Globus pallidus (tissue), 1 donor: ENCODE measurements around the gene COLGALT1.
"Not testable (repeated sequence)": the region's sequence is repeated elsewhere in the genome, so short reads cannot be mapped to it uniquely, and the experiment has no call there.

Source experiments
- DNase-seq: peaks from one replicate; pipeline ENCODE4 v3.0.0-alpha.2; 2015; ENCODE audit warnings: low spot score

Gene COLGALT1

DNA sequence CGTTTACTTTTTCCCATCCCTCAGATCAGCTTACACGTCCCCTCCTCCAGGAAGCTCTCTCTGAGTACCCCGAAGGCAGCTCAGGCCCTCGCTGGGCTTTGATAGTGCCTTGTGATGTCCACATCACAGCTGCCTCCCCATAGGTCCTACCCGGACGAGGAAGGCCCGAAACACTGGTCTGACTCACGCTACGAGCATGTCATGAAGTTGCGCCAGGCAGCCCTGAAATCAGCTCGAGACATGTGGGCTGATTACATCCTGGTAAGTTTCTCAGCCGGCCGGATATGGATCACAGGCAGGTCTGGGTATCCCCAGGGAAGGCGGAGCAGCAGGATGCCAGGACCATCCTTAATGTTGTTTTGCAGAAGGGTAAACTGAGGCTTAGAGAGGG is 4.8 kb downstream of the COLGALT1 start:
- no peak for DNase-seq

DNA sequence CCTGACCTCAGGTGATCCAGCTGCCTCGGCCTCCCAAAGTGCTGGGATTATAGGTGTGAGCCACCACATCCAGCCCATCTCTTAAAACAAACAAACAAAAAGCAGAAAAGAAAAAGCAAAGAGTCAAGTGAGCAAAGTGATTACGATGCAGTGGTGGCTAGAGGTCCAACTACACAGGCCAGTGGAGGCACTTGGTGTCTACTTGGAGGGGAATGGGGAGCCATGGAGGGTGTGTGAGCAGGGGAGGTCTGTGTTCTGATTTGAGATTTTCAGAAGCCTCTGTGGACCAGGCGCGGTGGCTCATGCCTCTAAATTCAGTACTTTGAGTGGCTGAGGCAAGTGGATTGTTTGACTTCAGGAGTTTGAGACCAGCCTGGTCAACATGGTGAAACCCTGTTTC is 6.6 kb downstream of the COLGALT1 start:
- DNase-seq, result no peak

DNA sequence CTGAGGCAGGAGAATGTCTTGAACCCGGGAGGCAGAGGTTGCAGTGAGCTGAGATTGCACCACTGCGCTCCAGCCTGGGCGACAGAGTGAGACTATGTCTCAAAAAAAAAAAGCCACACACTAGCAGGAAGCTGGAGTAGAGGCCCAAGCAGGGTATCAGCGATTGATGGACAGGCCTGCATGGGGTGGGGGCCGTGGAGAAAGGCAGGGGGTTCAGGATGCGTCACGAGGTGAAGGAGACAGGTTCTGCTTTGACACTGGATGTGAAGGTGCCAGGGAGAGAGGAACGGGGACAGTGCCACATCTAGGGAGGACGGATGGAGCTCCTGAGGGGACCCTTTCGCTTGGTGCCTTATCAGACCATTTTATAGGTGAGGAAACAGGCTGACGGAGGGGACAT is 7.1 kb downstream of the COLGALT1 start:
- DNase-seq, result no peak

DNA sequence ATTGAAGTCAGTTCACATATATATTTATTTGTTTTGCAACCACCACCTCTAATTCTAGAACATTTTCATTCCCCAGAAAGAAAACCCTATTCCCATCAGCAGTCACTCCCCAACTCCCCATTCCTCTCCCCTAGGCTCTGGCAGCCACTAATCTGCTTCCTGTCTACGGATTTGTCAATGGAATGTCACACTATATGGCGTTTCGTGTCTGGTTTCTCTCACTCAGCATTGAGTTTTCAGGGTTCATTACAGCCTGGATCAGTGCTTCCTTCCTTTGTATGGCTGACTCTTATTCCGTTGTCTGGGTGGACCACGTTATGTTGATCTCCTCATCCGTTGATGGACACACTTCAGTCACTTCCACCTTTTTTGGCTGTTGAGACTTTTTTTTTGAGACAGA is 9.3 kb downstream of the COLGALT1 start:
- DNase-seq, result no peak

DNA sequence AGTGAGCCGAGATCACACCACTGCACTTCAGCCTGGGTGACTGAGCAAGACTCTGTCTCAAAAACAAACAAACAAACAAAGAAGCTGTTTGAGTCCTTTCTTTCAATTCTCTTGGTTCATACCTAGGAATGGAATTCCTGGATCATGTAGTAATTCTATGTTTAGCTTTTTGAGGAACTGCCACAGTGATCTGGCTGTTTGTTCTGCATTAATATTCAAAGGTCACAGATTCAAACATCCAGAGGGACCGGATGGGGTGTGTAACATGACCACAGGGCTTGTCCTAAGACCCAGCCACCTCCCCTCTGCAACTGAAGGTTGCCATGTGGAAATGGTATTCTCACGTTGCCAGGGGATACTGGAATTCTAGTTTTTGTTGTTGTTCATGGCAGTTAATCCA is 10.2 kb downstream of the COLGALT1 start:
- no peak for DNase-seq

DNA sequence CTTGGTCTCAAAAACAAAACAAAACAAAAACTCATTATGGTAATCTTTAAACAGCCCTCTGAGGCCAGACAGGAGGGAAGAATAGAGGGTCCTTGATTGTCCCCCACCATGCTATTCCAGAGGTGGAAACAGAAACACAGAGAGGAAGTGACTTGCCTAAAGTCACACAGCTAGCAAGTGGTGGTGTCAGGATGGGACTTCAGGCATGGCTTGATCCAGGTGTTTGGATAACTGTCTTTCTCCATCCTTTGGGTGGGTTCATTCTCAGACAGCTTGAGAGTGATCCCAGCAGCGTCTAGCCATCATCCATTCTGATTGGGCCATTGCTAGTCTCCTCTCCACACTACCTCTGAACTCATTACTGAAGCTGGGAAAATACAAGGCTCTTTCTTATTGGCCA is 12.5 kb downstream of the COLGALT1 start:
- DNase-seq, result no peak

DNA sequence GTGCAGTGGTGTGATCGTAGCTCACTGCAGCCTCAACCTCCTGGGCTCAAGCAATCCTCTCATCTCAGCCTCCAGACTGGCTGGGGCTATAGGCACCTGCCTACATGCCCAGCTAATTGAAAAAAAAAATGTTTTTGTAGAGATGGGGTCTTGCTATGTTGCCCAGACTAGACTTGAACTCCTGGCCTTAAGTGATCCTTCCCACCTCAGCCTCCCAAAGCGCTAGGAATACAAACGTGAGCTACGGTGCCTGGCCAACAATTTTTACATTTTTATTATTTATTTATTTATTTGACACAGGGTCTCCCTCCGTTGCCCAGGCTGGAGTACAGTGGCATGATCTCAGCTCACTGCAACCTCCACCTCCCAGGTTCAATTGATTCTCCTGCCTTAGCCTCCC is 14.8 kb downstream of the COLGALT1 start:
- DNase-seq, result not testable (repeated sequence)

DNA sequence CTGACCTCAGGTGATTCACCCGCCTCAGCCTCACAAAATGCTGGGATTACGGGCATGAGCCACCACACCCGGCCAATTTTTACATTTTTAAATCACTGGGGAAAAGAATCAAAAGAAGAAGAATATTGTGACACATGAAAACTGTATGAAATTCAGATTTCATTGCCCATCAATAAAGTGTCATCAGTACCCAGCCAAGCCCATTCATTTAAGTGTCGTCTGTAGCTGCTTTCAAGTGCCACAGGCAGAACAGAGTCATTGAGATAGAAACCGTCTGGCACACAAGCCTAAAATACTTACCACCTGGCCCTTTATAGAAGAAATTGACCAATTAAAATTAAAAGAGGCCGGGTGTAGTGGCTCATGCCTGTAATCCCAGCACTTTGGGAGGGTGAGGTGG is 15.3 kb downstream of the COLGALT1 start:
- no peak for DNase-seq

DNA sequence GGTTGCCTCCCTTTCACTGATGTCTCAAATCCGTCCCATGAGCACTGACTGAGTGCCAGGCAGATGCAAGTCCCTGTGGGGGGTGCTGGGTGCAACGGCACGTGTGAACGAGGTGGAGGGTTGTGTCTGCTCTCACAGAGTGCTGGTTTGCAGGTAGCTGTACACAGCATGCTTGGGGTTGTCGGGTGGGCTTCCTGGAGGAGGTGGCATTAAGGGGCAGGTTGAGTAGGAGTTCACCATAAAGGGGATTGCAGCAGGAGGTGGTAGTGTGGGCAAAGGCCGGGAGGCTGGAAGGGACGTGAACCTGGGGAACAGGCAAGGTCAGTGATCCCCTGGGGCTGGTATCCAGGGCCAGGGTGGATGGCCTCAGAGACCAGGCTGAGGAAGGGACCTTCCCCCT is 17.2 kb downstream of the COLGALT1 start:
- DNase-seq, result no peak

DNA sequence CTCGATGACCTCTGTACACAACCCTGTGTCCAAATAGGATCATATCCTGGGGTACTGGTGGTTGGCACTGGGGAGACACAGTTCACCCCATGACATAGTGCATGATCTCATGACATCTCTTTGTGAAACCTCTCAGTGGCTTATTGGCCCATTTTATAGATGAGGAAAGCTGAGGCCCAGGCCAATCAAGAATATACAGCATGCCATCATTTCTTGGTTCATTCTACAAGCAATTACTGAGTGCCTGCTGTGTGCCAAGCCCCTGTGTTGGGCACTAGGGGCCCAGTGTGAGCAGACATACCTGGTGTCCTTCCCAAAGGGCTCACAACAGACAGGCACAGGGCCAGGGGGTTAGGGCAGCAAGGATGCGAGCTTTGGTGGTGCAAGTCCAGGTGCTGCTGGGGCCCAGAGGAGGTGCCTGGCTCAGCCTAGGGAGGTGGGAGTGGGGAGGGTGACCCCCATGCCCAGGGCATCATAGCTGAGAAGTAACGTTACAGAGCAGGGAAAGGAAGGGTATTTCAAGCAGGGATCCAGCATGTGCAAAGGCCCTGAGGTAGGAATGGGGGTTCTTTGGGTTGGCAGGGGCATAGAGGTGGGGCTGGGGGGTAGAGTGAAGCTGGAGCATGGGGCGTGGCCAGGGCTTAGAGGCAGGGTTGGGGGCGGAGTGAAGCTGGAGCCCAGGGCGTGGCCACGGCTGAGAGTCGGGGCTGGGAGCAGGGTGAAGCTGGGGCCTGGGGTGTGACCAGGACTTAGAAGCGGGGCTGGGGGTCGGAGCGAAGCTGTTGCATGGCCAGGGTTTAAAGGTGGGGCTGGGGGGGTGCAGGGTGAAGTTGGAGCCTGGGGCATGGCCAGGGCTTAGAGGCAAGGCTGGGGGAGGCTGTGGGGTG is 20.7 kb downstream of the COLGALT1 start:
- no peak for DNase-seq

DNA sequence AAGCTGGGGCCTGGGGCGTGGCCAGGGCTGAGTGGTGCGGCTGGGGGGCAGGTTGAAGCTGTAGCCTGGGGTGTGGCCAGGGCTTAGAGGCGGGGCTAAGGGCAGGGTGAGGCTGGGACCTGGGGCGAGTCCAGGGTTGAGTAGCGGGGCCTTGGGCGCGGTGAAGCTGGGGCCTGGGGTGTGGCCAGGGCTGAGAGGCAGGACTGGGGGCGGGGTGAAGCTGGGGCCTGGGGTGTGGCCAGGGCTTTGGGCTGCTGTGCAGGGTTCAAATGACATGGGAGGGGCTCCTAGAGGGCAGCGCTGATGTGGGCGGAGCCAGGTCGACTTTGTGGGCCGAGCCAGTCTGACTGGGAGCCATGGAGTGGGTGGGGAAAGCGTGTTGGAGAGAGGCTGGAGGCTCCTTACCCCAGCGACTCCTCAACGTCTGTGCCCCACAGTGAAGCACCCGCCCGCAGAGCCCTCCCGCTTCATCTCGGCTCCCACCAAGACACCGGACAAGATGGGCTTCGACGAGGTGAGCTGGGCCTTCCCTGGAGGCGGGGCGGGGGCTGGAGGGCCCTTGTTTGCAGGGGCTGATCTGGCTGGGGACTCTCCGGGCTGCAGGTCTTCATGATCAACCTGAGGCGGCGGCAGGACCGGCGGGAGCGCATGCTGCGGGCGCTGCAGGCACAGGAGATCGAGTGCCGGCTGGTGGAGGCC is 21.5 kb downstream of the COLGALT1 start:
- DNase-seq, result no peak

DNA sequence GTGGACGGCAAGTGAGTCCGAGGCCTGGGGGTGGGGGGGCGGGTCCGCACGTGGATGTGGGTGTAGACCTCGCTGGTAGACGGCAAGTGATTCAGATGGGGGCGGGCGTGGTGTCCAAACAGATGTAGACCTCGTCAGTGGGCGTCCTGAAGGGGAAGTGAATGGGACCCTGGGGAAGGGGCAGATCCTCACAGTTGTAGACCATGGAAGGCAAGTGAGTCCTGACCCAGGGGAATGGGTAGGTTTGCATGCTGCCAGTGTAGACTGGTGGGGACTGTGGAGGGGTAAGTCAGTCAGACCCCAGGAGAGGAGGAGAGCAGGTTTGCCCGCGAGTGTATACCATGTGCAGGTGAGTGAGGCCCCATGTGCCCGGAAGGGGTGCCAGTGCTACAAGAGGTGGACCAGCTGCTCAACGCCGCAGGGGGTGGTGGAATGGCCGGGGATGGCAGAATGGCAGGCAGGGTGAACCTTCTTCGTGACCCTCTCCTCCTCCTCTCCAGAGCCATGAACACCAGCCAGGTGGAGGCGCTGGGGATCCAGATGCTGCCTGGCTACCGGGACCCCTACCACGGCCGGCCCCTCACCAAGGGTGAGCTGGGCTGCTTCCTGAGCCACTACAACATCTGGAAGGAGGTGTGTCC is 22.1 kb downstream of the COLGALT1 start:
- no peak for DNase-seq

DNA sequence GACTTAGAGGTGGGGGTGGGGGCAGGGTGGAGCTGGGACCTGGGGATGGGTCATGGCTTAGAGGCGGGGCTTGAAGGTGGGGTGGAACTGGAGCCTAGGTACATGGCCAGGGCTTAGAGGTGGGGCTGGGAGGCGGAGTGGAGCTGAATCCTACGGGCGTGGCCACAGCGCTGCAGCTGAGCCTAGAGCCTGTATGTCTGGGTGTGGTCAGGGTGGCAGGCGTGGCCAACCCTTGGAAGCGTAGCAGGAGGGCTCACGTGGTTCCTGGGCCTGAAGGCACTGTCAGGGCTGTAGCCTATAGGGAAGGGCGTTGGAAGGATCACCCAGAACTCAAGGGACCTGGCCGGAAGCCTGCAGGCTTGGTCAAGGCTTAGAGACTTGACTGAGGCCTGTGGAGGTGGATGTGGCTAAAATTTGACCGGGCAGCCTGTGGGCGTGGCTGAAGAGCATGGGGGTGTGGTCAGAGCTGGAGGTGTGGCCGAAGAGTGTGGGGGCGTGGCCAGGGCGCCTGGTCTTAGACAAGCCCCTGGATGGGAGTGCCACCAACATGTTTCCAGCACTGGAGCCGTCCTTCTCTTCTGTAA is 24.3 kb downstream of the COLGALT1 start:
- DNase-seq, result no peak

DNA sequence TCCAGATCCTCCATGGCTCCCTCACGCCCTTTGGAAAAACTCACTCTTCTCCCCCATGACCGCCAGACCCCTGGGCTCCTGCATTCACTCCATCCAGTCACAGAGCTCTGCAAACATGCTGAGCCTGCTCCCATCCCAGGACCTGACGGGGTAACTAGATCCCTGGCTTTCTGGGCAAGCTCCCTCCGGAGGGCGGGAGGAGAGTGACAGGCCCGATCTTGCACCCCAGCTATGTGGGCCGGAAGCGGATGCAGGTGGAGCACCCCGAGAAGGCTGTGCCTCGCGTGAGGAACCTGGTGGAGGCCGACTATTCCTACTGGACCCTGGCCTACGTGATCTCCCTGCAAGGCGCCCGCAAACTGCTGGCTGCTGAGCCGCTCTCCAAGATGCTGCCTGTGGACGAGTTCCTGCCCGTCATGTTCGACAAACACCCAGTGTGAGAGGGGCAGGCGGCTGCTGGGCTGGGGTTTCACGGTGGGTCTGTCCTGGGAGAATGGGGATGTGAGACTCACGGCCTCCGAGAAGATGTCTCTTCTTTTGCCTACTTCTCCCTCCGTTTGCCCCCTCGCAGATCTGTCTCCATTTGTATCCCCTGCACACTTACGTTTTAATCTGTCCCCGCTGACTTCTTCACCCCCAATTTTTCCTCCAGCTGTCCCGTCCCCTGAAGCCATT is 25.2 kb downstream of the COLGALT1 start:
- no peak for DNase-seq

DNA sequence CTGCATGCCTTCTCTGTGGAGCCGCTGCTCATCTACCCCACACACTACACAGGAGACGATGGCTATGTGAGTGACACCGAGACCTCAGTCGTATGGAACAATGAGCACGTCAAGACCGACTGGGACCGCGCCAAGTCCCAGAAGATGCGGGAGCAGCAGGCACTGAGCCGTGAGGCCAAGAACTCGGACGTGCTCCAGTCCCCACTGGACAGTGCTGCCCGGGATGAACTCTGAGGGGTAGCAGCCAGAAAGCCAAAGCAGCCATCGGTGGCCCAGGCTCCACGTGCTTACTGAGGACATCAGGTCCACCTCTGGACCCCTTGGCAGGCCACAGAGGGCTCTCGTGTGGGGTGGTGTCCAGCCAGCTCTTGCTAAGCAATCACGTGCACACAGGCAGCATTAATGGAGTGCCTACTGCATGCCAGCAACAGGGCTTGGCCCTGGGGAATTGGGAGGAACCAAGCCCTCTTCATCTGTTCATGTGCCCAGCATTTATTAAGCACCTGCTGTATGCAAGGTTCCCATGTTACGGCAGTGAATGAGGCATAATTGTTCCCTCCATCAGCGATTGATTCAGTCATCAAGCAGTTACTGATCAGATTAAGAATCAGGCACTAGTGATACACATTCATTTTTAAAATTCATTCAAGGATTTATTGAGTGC is 25.9 kb downstream of the COLGALT1 start:
- no peak for DNase-seq

DNA sequence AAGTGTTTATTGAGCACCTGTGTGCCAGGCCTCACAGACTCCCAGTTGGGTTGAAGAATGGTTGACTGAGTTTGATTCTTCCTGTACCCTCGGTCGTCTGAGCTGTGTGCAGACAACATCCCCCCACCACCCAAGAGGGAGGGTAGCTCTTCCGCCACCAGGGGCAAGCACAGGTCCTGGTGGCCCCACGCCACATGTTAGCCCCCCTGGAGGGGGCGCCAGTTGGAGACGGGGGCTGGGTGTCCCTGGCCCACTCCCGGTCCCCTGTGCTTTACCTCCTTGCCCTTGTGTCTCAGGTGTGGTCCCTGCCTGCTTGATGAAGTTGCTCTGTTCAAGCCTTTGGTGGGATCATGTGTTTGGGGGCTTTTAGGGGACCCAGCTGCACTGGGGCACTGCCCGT is 27.2 kb downstream of the COLGALT1 start:
- no peak for DNase-seq

DNA sequence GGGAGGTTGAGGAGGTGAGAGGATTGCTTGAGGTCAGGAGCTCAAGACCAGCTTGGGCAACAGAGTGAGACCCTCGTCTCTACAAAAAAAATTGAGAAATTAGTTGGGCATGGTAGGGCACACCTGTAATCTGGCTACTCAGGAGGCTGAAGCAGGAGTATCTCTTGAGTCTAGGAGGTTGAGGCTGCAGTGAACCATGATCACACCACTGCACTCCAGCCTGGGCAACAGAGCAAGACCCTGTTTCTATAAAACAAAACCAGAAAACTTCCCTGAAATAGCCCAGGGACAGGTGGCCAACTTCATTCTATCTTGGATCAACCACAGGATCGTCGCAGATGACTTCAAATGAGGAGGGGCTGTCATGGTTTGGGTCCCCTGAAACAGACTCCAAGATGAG is 28.7 kb downstream of the COLGALT1 start:
- DNase-seq, result no peak

DNA sequence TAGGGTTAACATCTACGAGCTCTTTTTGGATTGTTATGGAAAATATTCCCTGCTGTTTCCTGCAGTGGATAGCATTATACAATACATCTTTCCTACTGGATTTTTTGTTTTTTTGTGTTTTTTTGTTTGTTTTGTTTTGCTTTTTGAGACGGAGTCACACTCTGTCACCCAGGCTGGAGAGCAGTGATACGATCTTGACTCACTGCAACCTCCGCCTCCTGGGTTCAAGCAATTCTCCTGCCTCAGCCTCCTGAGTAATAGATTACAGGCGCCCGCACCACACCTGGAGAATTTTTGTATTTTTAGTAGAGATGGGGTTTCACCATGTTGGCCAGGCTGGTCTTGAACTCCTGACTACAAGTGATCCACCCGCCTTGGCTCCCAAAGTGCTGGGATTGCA is 29.9 kb downstream of the COLGALT1 start:
- not testable (repeated sequence) for DNase-seq

DNA sequence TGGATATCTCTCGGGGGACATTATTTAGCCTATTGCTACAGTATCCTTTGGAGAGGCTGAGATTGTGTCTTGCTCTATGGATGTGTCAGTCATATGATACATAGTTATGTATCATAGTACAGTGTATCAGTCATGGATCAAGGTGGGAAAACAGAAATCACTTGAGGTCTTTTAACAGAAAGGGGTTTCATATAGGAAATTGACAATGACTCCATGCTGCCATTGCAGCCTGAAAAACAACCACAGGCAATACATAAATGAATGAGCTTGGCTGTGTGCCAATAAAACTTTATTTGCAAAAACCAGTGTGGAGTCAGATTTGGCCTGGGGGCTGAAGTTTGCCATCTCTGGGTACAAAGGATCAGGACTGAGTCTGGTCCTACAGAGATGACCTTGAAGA is 35.4 kb downstream of the COLGALT1 start:
- no peak for DNase-seq

DNA sequence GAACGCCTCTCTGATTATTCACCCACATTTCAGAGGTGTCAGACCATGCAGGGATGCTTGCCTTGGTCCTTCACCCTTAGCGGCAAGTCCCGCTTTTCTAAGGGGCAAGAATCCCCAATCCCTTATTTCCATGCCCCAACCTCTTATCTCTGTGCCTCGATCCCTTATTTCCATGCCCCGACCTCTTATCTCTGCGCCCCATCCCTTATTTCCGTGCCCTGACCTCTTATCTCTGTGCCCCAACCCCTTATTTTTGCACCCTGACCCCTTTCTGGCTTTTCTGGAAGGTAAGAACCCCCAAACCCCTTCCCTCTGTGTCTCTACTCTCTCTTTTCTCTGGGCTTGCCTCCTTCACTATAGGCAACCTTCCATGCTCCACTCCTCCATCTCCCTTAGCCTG is 38.8 kb downstream of the COLGALT1 start:
- not testable (repeated sequence) for DNase-seq

DNA sequence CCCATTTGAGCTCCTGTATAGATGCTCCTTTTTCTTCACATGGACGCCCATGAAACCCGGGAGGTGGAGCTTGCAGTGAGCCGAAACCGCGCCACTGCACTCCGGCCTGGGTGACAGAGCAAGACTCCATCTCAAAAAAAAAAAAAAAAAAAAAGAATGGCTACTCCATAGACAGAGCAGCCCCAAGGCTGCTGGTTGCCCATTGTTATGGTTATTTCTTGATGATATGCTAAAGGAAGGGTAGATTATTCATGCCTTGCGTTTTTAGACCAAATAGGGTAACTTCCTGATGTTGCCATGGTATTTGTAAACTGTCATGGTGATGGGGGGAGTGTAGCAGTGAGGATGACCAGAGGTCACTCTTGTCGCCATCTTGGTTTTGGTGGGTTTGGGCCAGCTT is 42.6 kb downstream of the COLGALT1 start:
- not testable (repeated sequence) for DNase-seq

DNA sequence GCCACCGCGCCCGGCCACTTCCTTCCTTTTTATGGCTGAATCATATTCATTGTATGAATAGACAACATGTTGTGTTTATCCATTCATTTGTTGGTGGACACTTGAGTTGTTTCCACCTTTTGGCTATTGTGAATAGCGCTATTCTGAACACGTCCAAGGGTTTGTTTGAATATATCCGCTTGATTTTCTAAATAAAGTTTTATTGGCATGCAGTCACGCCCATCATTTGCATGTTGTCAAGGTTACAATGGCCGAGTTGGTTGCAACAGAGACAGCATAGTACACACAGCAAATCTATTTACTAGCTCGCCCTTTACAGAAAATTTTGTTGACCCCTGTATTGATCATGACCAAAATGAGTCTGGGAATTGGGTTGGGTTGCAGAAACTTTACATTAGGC is 43.5 kb downstream of the COLGALT1 start:
- no peak for DNase-seq
